GM12892 (cell line): Measurements from ENCODE around the gene ADGRA1.

Source experiments
- POLR2A ChIP-seq: IDR thresholded peaks from 2 replicates; pipeline ENCODE4 v1.6.1; 2011; ENCODE audit warnings: low read depth, low read length, control low read depth
- POLR2AphosphoS5 ChIP-seq: IDR thresholded peaks from 2 replicates; pipeline ENCODE4 v1.6.1; 2011; ENCODE audit warnings: low read depth, low read length, control low read depth
- TAF1 ChIP-seq: IDR thresholded peaks from 2 replicates; pipeline ENCODE4 v1.6.1; 2011; ENCODE audit warnings: low read depth, mild to moderate bottlenecking, control low read depth, low read length, borderline replicate concordance

GRCh38 chr10:133059571-133059970 is 28.2 kb upstream of the ADGRA1 start:
- TF ChIP-seq POLR2A: no peak
- TF ChIP-seq POLR2AphosphoS5: no peak
- TF ChIP-seq TAF1: no peak
